ENCODE data around the gene TFAP2A.

TFAP2A gene

DNA sequence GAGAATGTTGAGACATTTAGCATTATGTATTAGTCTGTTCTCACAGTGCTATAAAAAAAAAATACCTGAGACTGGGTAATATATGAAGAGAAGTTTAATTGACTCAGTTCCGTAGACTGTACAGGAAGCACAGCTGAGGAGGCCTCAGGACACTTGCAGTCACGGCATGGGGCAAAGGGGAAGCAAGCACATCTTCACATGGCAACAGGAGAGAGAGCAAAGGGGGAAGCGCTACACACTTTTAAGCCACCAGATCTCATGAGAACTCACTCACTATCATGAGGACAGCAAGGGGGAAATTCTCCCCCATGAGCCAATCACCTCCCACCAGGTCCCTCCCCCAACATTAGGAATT, 26.8 kb upstream of the TFAP2A start:
- CTCF ChIA-PET, result no interaction called here
- no peak for TF ChIP-seq LEF1 (IDR thresholded peaks at IDR 0.05; ENCODE audit: borderline replicate concordance)
- TF ChIP-seq SUZ12 (IDR thresholded peaks at IDR 0.05), result no peak
- no peak for TF ChIP-seq SP1 (IDR thresholded peaks at IDR 0.05)
- TF ChIP-seq ZNF384 (IDR thresholded peaks at IDR 0.05), result no peak
- TF ChIP-seq FOXM1 (IDR thresholded peaks at IDR 0.05; ENCODE audit: borderline replicate concordance), result no peak
- no peak for TF ChIP-seq ELF4 (IDR thresholded peaks at IDR 0.05)
- no peak for TF ChIP-seq PKNOX1 (IDR thresholded peaks at IDR 0.05)
- no peak for TF ChIP-seq FOXA1 (IDR thresholded peaks at IDR 0.05)
- no peak for TF ChIP-seq HDGF (IDR thresholded peaks at IDR 0.05; ENCODE audit: borderline replicate concordance)
- TF ChIP-seq NFRKB (IDR thresholded peaks at IDR 0.05), result no peak
- TF ChIP-seq CTBP1 (IDR thresholded peaks at IDR 0.05; ENCODE audit: borderline replicate concordance), result no peak
- TF ChIP-seq L3MBTL2 (conservative IDR thresholded peaks at IDR 0.05), result no peak
- TF ChIP-seq ARNT (IDR thresholded peaks at IDR 0.05), result no peak
- TF ChIP-seq TARDBP (IDR thresholded peaks at IDR 0.05), result no peak
- TF ChIP-seq FOXK2 (IDR thresholded peaks at IDR 0.05), result no peak
- no peak for TF ChIP-seq BHLHE40 (IDR thresholded peaks at IDR 0.05; ENCODE audit: borderline replicate concordance)
- DNase-seq (ENCODE audit: extremely low spot score), result no peak
- POLR2A ChIA-PET, result no interaction called here

DNA sequence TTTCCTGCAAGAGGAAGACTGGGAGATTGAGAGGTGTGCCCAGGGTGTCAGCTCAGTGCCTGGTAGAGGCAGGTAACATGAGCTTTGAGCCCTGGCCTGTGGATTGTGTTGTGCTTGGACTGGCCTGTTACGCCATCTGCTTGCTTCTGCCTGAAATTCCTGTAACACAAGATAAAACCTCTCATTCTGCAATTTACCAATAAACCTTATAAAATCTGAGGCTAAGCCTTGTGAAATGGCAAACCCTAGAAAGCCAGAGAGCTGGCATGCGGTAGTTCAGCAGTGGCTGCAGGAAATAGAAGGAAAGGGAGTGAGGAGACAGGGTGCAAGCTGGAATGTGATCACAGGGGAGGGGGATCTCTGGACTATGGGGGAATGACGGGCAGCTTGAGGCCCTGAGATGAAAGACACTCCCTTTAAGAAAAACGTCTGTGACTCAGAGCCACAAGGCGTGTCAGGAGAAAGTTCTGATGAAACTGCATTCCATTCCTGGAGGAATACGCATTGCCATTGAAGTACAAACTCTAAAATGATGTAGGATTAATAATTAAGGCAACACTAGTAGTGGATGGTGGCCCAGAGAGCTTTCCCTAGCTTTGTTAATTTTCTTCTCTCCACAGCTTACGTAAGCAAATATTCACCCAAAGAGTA, 26.3 kb upstream of the TFAP2A start:
- POLR2A ChIA-PET, result no interaction called here
- TF ChIP-seq TARDBP (IDR thresholded peaks at IDR 0.05), result no peak
- TF ChIP-seq SUZ12 (IDR thresholded peaks at IDR 0.05), result no peak
- no peak for TF ChIP-seq FOXA1 (IDR thresholded peaks at IDR 0.05)
- no peak for TF ChIP-seq ARNT (IDR thresholded peaks at IDR 0.05)
- TF ChIP-seq LEF1 (IDR thresholded peaks at IDR 0.05; ENCODE audit: borderline replicate concordance), result no peak
- no peak for TF ChIP-seq ELF4 (IDR thresholded peaks at IDR 0.05)
- TF ChIP-seq L3MBTL2 (conservative IDR thresholded peaks at IDR 0.05), result no peak
- no peak for TF ChIP-seq BHLHE40 (IDR thresholded peaks at IDR 0.05; ENCODE audit: borderline replicate concordance)
- no peak for TF ChIP-seq PKNOX1 (IDR thresholded peaks at IDR 0.05)
- TF ChIP-seq SP1 (IDR thresholded peaks at IDR 0.05), result no peak
- no peak for DNase-seq (ENCODE audit: extremely low spot score)
- CTCF ChIA-PET, result no interaction called here

- no peak for TF ChIP-seq FOXM1 (IDR thresholded peaks at IDR 0.05; ENCODE audit: borderline replicate concordance)
- no peak for TF ChIP-seq BHLHE40 (IDR thresholded peaks at IDR 0.05; ENCODE audit: borderline replicate concordance)
- TF ChIP-seq L3MBTL2 (conservative IDR thresholded peaks at IDR 0.05), result no peak
- TF ChIP-seq LEF1 (IDR thresholded peaks at IDR 0.05; ENCODE audit: borderline replicate concordance), result no peak
- no peak for TF ChIP-seq ARNT (IDR thresholded peaks at IDR 0.05)
- TF ChIP-seq ELF4 (IDR thresholded peaks at IDR 0.05), result no peak
- TF ChIP-seq TARDBP (IDR thresholded peaks at IDR 0.05), result no peak
- TF ChIP-seq FOXA1 (IDR thresholded peaks at IDR 0.05), result no peak
- TF ChIP-seq SUZ12 (IDR thresholded peaks at IDR 0.05), result no peak
- no peak for TF ChIP-seq SP1 (IDR thresholded peaks at IDR 0.05)
- no peak for TF ChIP-seq ZNF384 (IDR thresholded peaks at IDR 0.05)
- no peak for TF ChIP-seq NFRKB (IDR thresholded peaks at IDR 0.05)
- no peak for TF ChIP-seq CTBP1 (IDR thresholded peaks at IDR 0.05; ENCODE audit: borderline replicate concordance)
- no peak for TF ChIP-seq HDGF (IDR thresholded peaks at IDR 0.05; ENCODE audit: borderline replicate concordance)
- no peak for TF ChIP-seq PKNOX1 (IDR thresholded peaks at IDR 0.05)
- no peak for TF ChIP-seq FOXK2 (IDR thresholded peaks at IDR 0.05)
- CTCF ChIA-PET, result interaction anchor here (1.0 kb wide), 1 partner anchor 249 kb away, joined by 3 read pairs; no protein-coding TSS in a partner anchor
- POLR2A ChIA-PET, result no interaction called here
- DNase-seq (ENCODE audit: extremely low spot score), result no peak
Observed at GRCh38 chr6:10437891-10438290, 23.0 kb upstream of the TFAP2A start.

DNA sequence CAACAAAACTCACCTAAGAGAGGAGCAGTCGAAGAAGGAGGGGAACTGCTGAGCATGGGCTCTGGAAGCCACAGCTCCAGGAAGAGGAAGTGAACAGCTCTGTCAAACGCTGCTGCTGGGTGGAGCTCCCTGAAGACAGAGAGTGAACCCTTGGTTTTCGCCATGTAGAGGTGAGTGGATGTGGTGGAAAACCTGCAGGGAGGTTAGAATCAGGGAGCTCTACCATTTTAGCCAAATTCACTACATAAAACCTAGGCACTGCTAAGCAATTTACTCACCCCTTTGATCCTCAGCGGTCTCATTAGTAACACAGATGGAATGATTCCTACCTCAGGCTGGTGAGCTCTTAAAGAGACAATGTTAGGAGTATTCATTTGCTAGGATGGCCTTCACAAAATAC, 19.4 kb upstream of the TFAP2A start:
- TF ChIP-seq ELF4 (IDR thresholded peaks at IDR 0.05), result no peak
- TF ChIP-seq BHLHE40 (IDR thresholded peaks at IDR 0.05; ENCODE audit: borderline replicate concordance), result no peak
- no peak for TF ChIP-seq ZNF384 (IDR thresholded peaks at IDR 0.05)
- TF ChIP-seq PKNOX1 (IDR thresholded peaks at IDR 0.05), result no peak
- no peak for TF ChIP-seq FOXA1 (IDR thresholded peaks at IDR 0.05)
- no peak for TF ChIP-seq SP1 (IDR thresholded peaks at IDR 0.05)
- no peak for TF ChIP-seq HDGF (IDR thresholded peaks at IDR 0.05; ENCODE audit: borderline replicate concordance)
- no peak for TF ChIP-seq FOXM1 (IDR thresholded peaks at IDR 0.05; ENCODE audit: borderline replicate concordance)
- no peak for TF ChIP-seq SUZ12 (IDR thresholded peaks at IDR 0.05)
- TF ChIP-seq L3MBTL2 (conservative IDR thresholded peaks at IDR 0.05), result no peak
- no peak for TF ChIP-seq LEF1 (IDR thresholded peaks at IDR 0.05; ENCODE audit: borderline replicate concordance)
- no peak for TF ChIP-seq FOXK2 (IDR thresholded peaks at IDR 0.05)
- TF ChIP-seq TARDBP (IDR thresholded peaks at IDR 0.05), result no peak
- no peak for TF ChIP-seq ARNT (IDR thresholded peaks at IDR 0.05)
- no peak for TF ChIP-seq NFRKB (IDR thresholded peaks at IDR 0.05)
- no peak for TF ChIP-seq CTBP1 (IDR thresholded peaks at IDR 0.05; ENCODE audit: borderline replicate concordance)
- no peak for DNase-seq (ENCODE audit: extremely low spot score)
- CTCF ChIA-PET, result interaction anchor here (0.7 to 1.9 kb wide), 5 partner anchors 10 to 1451 kb away, joined by 3 to 4 read pairs (median 3); partner anchors contain the start of gene TFAP2A
- POLR2A ChIA-PET, result no interaction called here

DNA sequence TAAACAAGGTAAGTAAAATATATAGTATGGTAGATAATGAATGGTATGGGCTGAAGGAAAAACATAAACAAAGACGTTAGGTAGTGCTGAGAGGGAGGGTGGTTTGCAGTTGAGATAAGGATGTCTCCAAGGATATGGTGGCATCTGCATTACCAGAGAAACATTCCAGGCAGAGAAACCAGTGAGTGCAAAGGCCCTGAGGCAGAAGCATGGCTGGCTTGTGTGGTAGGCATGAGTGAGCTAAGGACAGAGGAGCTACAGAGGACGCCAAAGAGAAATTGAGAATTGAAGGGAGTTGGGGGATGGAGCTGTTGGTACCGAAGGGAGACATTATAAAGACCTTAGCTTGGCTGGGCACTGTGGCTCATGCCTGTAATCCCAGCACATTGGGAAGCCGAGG, 18.4 kb upstream of the TFAP2A start:
- TF ChIP-seq NFRKB (IDR thresholded peaks at IDR 0.05) (no peak), HDGF (IDR thresholded peaks at IDR 0.05; ENCODE audit: borderline replicate concordance) (no peak), L3MBTL2 (conservative IDR thresholded peaks at IDR 0.05) (no peak), ARNT (IDR thresholded peaks at IDR 0.05) (no peak), PKNOX1 (IDR thresholded peaks at IDR 0.05) (no peak), FOXA1 (IDR thresholded peaks at IDR 0.05) (no peak), SP1 (IDR thresholded peaks at IDR 0.05) (no peak), SUZ12 (IDR thresholded peaks at IDR 0.05) (no peak), CTBP1 (IDR thresholded peaks at IDR 0.05; ENCODE audit: borderline replicate concordance) (no peak), ELF4 (IDR thresholded peaks at IDR 0.05) (no peak), LEF1 (IDR thresholded peaks at IDR 0.05; ENCODE audit: borderline replicate concordance) (no peak), TARDBP (IDR thresholded peaks at IDR 0.05) (no peak), FOXM1 (IDR thresholded peaks at IDR 0.05; ENCODE audit: borderline replicate concordance) (no peak), FOXK2 (IDR thresholded peaks at IDR 0.05) (no peak), BHLHE40 (IDR thresholded peaks at IDR 0.05; ENCODE audit: borderline replicate concordance) (no peak), ZNF384 (IDR thresholded peaks at IDR 0.05) (no peak)
- ChIA-PET CTCF (interaction anchor here (1.1 kb wide), 1 partner anchor 1450 kb away, joined by 4 read pairs; no protein-coding TSS in a partner anchor), POLR2A (no interaction called here)
- DNase-seq (ENCODE audit: extremely low spot score), result no peak
